Hepatic stellate cell (primary cell): ENCODE measurements around the gene PITRM1.
"Not testable (repeated sequence)": the region's sequence is repeated elsewhere in the genome, so short reads cannot be mapped to it uniquely, and the experiment has no call there.

Experiments used
- DNase-seq: peaks from one replicate; pipeline ENCODE4 v3.0.0; 2011; ENCODE audit warnings: low spot score

PITRM1 gene

DNA sequence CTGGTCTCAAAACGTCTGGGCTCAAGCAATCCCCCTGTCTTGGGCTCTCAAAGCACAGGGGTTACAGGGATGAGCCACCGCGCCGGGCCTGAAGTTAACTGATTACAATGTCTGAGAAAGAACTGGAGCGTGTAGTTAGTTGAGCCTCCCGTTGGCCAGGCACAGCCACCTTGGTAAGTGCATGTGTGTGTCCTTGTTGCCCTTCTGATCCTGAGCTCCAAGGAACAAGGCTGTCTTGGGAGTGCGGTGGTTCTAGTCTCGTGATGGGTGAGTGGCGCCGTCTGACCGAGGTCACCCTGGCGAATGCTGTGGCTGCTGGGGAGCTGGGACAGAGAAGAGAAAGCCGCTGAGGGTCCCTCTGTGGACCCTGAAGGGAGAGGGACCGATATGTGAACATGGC lies 50.5 kb downstream of the PITRM1 start:
- no peak for DNase-seq

DNA sequence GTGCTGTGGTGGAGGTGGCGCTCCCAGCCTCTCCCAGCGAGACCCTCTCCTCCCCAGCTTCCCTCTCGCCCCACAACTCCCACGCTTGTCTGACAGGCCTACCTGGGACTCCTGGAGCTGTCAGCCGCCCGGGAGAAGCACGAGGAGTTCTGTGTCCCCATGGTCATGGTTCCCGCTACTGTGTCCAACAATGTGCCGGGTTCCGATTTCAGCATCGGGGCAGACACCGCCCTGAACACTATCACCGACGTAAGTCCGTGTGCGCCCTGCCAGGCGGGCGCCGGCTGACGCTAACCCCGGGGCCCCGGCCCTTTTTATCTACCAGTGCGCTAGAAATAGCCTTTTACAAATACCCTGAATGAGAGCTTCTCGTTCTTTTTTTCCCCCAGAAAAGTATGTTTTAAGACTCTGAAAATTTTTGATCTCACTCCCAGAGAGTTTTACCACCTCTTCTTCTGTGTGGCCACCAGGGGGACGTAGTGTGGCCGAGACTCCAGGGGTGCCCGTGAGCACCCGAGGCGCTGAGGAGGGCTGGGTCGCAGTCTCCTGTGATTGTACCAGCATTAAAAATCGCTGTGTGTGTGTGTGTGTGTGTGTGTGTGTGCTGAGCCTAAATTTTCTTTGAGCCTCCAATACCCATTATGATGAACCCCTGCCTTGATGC lies 52.7 kb downstream of the PITRM1 start:
- DNase-seq, result peak; percentile 68

DNA sequence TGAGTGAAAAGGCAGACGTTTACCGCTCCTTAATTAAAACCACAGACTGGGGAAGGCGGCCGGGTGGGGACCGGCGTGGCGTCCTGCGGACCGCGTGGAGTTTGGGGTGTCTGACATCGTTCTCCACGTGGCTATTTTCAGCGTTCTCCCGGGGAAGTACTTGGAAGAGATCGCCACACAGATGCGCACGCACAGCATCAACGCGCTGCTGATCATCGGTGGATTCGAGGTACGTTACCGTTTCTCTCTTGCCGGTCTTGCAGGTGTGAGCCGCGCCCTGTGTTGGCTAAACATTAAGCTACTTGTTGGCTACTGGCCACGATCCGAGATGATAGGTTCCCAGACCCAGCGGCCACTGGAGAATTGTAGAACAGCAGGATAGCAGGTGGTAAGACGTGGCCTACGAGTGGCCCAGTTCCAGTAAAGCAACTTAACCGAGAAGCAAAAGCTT lies 53.9 kb downstream of the PITRM1 start:
- DNase-seq, result no peak

DNA sequence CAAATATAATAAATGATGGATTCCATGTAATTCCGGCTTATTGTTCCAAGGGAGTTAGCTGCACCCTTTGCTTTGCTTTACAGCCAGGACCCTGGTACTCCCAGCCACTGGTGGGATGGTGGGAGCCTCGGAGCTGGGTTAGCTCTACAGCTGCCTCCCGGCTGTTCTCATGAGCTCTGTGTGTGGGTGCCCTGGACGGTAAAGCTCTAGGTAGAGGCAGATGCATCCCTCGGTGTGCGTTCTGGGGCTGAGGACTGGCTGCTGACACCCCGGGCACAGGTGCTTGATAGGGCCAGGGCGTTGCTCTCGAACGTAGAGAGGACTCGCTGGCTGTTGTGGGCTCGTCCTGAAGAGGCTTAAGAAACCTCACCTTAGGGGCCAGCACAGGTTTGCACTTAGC lies 55.1 kb downstream of the PITRM1 start:
- no peak for DNase-seq

DNA sequence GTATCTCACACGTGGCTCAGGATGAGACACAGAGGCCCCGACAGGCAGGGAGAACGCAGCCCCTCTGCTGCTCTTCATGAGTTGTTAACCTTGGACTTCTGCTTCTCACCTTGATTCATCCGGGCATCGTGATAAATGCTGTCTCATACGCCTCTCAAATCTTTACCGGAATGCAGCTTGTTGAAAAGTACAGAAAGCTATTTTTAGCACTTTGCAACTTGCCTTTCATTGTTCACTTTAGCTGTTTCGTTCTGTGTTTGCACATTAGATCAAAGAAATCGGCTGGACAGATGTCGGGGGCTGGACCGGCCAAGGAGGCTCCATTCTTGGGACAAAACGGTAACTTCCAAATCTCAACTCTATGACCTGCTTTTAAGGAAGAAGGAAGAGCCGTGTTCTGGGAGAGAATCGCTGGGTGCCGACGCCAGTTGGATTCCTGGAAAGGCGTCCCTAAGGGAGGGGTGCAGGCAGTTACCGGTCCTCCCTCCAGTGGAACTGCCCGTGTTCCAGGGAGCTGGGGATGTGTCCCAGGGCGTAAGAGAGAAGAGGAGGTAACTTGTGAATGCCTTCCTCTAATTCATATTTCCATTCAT lies 56.0 kb downstream of the PITRM1 start:
- no peak for DNase-seq

DNA sequence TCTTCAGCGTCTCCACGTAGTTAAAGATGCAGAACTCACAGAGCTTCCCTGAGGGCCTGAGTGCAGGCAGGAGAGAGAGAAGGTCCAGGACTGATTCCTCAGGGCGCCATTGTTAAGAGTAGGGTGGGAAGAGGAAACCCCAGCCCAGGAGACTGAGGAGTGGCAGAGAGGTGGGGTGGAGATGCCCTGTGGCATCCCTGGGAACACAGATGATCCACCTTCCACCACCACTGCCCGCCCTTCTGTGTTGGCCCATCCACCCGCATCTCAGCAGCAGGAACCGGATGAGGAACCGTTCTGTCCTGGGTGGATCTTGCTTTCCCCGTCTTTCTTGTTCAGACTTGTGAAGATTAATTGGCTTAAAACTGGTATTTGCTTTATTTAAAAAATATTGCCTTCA lies 56.9 kb downstream of the PITRM1 start:
- no peak for DNase-seq

DNA sequence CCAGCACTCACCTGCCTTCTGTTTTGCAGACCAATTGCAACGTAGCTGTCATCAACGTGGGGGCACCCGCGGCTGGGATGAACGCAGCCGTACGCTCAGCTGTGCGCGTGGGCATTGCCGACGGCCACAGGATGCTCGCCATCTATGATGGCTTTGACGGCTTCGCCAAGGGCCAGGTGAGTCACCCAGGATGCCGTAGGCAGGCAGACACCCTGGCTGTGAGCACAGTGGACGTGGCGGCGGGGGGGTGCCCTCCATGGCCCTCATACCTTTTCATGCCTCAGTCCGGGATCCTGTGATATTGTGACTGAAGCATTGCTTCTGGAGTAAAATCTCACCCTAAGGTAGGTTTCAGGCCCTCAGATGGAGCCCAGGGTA lies 59.2 kb downstream of the PITRM1 start:
- no peak for DNase-seq

DNA sequence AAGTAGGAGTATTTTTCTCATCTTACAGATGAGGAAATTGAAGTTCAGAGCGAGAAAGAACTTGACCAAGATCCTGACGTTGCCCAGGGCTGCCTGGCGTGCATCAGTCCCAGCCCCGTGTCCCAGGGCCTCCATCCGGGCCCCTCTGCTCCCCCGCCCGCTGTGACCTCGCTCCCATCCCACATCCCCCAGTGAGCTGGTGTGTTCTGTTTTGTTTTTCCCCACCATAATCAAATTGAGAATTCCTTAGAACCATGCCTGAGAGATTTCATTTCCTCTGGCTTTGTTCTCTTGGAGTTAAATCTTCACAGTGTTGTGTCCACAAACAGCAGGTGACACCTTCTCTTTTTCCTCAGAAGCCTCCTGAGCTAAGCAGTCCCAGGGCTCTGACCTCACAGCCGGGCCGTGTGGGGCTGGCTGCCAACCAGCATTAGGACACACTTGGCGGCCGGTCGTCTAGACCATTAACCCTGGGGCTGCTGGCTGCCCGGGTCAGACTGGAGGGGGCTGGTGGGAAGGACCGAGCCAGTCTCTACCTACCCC lies 60.9 kb downstream of the PITRM1 start:
- DNase-seq, result no peak

DNA sequence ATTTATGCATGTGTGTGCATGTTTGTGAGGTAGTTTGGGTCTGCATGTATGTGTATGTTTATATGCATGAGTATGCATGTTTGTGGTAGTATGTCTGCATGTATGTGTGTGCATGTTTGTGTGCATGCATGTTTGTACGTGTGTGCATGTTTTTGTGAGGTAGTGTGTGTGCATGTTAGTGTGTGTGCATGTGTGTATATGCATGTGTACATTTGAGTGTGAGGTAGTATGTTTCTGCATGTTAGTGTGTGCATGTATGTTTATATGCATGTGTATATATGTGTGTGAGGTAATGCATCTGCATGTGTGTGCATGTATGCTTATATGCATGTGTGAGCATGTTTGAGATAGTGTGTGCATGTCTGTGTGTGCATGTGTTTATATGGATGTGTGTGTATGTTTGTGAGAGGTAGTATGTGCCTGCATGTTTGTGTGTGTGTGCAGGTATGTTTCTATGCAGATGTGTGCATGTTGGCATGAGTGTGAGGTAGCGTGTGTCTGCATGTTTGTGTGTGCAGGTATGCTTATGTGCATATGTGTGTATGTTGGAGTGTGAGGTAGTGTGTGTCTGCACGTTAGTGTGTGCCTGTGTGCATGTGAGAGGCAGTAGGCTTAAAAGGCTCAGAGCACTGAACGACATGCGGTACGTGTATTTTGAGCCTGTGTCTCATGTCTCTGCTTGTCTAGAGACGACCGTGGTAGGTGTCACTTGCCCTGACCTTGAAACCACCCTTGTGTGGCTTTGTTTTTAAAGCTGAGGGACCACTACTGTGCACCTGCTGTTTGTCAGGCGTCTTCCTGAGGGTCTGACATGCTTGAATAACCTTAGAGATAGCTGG lies 61.6 kb downstream of the PITRM1 start:
- no peak for DNase-seq

DNA sequence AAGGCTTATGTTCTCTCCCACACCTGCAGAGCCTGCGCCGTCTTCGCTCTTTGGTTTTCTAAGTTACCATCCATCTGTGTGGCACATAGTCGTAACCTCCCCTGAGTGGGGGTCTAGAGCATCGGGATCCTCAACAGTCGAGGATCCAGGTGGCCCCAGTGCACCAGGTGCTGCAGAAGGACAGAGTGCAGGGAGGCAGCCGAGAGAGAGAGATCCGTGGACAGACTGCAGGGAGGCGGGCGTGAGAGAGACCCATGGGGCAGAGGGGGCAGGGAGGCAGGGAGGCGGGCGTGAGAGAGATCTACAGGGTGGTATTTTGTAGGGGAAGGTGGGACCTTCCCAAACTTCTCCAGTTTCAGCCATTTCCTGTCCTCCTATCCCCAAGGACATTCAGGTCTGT lies 62.9 kb downstream of the PITRM1 start:
- no peak for DNase-seq

DNA sequence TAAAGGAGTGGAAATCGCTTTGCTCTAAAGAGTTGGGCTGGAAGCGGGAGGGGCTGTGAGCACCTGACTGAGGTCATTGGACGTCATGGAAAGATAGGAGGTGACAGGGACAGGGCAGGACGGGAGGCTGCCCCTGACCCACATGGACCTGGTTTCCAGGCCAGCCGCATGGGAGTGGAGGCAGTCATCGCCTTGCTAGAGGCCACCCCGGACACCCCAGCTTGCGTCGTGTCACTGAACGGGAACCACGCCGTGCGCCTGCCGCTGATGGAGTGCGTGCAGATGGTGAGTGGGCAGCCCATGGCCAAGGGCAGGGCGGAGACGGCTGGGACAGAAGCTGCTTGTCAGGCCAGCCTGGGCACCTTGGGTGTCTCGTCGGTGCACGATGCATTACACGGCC lies 63.4 kb downstream of the PITRM1 start:
- DNase-seq, result no peak

DNA sequence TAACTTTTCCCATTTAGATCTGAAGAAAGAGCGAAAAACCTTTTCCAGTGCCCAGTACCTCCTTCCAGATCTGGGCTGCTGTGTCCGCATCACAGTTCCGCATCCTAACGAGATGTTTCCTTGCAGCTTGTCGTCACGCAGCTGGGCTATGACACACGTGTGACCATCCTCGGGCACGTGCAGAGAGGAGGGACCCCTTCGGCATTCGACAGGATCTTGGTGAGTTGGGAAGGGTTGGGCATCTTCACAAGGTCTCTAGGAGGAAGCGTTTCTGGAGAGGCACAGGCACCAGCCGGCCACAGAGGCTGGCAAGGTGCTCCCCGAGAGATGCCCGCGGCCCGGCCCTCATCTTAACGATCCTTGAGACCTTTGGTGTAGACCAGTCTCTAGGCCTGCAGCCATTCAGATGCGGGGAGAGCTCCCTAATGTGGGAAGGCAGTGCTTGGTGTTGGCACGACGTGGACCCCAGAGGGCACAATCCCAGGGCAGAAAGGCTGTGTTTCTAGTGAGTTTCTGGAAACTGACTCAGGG lies 63.9 kb downstream of the PITRM1 start:
- DNase-seq, result no peak

DNA sequence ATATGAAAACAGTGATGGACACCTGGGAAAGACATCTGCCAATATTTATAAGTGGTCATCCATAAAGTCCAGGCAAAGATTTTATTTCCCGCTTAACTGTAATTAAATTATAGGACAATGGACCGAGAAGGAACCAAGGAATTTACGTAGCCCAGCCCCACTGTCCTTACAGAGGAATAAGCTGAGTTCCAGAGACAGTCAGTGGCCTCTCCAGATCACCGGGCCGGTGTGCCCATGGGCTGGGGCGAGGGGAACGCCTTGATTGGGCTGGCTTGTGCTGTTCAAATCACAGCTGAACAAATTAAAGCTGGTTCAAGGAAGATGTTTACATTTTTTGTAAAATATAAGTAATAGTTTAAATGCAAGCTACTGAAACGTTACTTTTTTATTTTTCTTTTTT lies 64.5 kb downstream of the PITRM1 start:
- no peak for DNase-seq

DNA sequence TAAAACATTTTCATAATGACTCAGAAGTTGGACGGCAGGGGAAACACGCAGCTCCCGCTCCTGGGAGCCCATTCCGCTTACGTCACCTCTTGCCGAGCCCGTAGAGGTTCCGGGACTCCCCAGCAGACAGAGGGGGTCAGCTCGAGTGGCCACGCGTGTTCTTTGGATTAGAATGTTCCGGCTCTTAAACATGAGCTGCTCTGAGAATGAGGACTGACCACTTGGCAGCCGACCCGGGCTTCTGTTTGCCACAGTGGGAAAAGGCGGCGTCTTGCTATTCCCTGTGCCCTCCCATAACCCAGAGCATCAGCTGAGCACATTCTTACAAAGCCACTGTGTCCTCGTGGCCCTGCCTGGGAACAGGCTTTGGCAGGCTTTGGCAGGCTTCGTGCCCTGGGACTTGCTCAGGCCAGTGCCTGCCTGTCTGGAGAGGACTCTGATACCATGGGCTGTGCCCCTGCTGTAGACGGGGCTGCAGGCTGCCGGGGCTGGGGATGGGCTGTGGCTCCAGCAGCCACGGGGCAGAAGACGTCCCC lies 65.1 kb downstream of the PITRM1 start:
- DNase-seq, result no peak

DNA sequence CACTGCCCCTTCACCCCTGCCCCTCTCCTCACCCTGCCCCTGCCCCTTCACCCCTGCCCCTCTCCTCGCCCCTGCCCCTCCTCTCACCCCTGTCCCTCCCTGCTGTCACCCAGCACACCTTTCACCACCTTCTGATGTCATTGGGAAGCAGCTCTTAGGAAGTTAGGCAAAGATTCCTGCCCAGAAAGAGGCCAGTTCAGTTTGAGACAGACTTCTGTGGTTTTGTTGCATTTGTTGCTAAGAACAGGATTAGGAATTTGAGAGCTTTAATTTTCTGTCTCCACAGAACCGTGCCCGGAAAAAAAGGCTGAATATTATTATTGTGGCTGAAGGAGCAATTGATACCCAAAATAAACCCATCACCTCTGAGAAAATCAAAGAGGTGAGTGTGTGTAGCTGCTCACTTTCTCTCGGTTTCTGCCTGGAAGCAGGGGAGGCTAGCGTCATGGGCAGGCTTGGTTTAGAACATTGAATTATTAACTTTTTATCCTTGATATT lies 65.6 kb downstream of the PITRM1 start:
- no peak for DNase-seq

DNA sequence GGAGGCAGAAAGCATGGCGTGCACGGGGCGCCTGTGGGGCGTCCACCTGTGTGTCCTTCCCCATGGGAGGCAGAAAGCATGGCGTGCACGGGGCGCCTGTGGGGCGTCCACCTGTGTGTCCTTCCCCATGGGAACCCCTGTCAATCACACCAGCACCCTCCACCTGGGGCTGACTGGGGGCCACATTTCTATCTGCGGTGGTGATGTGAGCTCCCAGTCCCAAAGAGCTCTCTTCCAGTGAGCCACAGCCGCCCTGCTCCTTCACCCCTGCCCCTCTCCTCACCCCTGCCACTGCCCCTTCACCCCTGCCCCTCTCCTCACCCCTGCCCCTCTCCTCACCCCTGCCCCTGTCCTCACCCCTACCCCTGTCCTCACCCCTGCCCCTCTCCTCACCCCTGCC lies 66.3 kb downstream of the PITRM1 start:
- DNase-seq, result not testable (repeated sequence)

DNA sequence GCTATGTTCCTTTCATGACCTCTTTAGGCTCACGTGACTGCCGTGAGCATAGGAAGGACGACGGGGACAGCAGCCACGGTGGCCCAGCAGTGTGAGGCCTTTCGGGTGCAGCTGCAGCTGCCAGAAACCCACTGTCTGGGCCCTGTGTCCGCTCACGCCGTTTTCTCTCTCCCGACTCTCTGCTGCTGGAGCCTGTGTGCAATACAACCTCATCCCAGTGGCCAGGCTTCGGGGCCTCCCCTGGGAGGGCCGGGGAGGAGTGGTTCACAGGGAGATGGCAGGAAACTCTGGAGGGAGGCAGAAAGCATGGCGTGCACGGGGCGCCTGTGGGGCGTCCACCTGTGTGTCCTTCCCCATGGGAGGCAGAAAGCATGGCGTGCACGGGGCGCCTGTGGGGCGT lies 66.7 kb downstream of the PITRM1 start:
- no peak for DNase-seq

DNA sequence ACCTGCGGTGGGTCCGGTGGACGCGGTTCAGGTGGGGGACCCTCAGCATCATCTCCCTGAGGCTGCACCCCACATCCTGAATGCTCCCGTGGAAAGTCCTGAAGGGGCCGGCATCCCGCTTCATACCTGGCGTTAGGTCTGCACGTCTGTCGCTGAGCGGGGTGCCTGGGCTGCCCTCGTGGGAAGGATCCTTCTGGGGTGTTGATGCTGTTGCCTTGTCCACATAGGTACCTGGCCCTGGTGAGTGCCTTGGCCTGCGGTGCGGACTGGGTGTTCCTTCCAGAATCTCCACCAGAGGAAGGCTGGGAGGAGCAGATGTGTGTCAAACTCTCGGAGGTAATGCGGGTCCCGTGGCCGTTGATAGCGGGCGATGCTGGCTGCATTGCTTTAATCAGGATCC lies 67.4 kb downstream of the PITRM1 start:
- no peak for DNase-seq

DNA sequence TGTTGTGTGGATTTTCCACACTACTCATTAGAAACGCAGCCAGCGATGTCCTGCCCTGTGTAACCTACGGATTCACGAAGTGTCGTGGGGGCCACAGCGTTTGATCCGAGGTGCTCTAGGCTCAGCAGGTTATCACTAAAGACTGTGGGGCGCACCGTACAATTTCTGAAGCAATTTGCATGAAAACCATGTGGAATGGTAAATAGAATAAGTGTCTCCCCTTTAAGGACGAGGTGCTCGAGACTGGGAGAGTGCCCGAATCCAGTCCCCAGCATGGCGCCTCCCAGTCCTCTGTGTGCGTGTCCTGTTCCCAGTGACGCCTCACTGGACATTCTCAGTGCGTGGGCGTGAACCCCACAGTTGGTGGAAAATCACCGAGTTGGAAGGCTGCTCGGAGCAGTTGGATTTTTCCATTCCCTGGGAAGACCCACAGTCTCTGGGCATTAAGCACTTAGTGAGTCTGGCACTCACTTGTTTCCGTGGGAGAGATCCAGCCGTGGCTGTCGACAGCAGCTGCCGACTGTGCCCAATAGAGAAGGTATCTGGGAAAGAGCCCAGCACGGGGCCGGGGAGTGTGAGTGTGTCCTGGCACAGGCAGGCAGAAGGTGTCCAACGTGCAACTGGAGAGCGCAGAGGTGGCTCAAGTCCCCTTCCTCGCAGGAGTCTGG lies 68.2 kb downstream of the PITRM1 start:
- no peak for DNase-seq

DNA sequence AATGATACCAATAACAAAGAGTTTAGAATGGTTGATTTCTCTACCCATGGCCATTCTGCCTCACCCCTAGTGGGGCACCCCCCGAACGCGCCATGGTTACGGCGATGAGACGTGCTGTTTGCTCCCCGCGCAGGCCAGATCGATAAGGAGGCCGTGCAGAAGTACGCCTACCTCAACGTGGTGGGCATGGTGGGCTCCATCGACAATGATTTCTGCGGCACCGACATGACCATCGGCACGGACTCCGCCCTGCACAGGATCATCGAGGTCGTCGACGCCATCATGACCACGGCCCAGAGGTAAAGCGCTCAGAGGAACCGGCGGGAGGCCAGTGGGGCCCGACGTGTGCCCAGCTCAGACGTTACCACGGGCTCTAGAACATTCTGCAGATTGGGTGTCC lies 68.9 kb downstream of the PITRM1 start:
- DNase-seq, result no peak

DNA sequence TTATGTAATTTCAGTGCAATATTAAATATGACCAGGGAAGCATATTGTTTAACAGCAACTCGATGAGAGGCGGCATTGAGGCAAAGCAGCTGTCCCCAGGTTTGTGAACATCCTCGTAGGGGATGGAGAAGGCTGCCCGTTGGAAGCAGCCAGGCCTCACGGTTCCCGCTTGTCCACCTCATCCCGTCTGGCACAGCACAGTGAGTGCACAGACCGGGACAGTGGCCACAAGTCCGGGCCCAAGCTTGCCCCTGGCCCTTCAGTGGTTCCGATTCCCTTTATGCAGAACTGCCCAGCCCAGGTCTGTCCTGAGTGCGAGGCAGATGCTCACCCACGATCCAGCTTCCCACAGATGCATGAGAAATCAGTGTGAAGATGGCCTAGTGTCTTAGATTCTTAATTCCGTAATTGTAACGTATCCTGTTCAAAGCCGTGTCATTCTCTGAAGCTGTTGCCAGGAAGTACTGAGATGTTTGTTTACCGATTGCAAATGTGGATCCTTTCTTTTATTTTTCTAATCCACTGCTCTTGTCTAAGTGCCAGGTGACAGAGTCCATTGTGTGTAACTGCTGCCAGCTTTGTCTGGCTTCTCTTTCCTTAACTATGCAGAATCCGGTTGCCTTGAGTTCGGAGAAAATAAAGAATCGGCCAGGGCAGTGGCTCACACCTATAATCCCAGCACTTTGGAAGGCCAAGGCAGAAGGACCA lies 69.7 kb downstream of the PITRM1 start:
- no peak for DNase-seq
